GM18870 (cell line): Measurements from ENCODE around the gene TMEM129.
"Not testable (repeated sequence)": the region's sequence is repeated elsewhere in the genome, so short reads cannot be mapped to it uniquely, and the experiment has no call there.

Source experiments
- ATAC-seq: cut with Tn5 transposase; IDR thresholded peaks from one replicate; pipeline ENCODE4 v1.9.1; 2021; ENCODE audit warnings: moderate library complexity; ENCODE audit not compliant: unreplicated experiment

TMEM129 gene

GRCh38 chr4:1671011-1671410 lies 50.1 kb downstream of the TMEM129 start:
- not testable (repeated sequence) for ATAC-seq

DNA sequence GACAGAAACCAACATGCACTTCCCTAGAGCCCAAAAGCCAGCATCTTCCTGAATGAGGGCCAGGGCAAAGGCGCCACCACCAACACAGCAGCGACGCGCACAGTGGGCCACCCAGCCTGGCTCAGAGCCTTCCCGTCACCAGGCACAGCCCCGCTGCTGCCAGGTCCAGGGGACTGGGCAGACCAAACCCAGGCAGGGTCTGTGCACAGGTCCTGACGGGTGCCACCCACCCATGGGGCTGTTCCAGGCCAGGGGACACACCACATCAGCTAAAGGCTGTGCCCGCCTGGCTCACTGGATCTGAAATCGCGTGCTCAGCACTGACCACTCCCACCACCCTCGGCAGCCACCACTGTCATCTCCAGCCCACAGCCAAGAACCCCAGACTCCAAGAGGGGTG lies 50.8 kb downstream of the TMEM129 start:
- no peak for ATAC-seq

DNA sequence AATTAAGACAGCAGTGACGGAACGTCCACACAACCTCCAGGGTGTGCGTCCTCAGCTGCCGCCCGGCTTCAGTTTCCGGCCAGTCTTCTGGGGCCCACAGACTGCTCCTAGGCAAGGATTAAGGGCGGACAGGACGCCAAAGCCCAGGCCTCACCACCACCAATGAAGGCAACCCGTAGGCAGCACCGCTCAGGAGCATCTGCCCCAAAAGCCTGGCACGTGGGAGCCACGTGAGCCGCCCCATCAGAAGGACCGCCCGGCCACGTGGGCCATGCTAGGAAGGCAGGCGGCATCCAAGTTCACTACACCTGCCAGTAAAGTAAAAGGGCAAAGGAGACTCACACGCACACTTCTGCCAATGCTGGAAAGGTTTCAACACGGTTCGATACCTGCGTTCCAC lies 51.3 kb downstream of the TMEM129 start:
- no peak for ATAC-seq

DNA sequence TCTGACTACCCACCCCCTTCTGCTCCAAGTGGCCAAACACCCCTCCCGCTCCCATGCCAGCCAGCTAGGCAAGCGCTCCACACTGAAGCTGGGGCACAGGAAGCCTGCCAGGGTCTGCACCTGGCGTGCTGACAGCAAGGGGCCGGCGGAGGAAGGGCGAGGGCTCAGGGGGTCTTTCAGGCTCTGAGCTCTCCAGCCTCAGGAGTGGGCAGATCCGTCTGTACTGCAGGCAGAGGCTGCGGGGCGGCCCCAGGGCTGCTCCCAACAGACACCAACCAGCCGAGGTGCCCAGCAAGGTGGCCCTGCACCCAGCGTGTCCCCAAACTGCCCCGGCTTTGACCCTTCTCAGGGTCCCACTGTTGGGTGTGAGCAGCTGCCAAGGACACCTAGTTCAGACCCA lies 51.9 kb downstream of the TMEM129 start:
- no peak for ATAC-seq

DNA sequence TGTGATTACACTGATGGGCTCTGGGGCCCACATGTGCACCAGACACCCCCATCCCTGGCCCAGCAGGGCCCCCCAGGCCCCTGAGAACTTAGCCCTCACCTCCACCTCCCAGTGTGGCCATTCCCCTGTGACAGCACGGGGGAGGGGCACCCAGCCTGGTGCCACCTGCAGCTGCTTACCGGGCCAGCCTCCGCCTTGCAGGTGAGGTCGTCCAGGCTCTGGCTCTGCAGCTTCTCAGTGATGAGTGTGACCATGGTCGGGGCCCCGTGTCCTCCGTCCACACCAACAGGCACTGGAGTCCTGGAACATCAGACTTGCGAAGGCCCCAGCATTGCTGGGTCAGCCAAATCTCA lies 52.7 kb downstream of the TMEM129 start:
- ATAC-seq = no peak

DNA sequence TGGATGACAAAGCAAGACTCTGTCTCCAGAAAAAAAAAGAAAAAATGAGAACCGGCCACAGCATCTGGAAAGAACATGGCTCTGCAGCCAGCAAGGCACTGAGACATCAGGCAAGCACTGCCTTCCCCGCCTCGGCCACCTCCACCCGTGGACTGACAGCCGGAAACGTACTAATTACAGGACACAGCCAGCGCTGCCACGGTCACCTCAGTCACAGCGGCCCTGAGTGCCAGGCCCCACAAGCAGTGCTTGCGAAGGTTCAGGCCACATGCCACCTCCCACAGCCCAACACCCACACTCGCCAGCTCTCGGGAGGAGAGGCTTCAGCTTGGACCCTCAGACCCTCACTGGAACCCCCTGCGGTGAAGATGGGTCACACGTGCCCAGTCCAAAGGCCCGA lies 53.9 kb downstream of the TMEM129 start:
- ATAC-seq = no peak

GRCh38 chr4:1666391-1666790 lies 54.7 kb downstream of the TMEM129 start:
- ATAC-seq = no peak
